ENCODE measurements around the gene SMC3. TPM values are rescaled to one million over a fixed set of nuclear protein-coding genes. Genes with fewer than 3 reads are reported as not detected.

Gene SMC3
- total and polyA plus RNA-seq, 2 experiments from 2014 or later, result 72.3 to 320 TPM

GRCh38 chr10:110556969-110557601 is 10.4 kb upstream of the SMC3 start (continued):
- peak; percentile 88 to 93 for TF ChIP-seq CTCF (conservative IDR thresholded peaks at IDR 0.05; ENCODE audit: low read depth in 2 of 2)
- TF ChIP-seq CREB1 (CRISPR knock-in tag; IDR thresholded peaks at IDR 0.05; ENCODE audit: low read depth), result no peak

GRCh38 chr10:110558041-110558440 is 9.5 kb upstream of the SMC3 start:
- DNase-seq (ENCODE audit: low spot score), result no peak
- Mint-ChIP-seq H3K36me3 (ENCODE audit: low read depth) (no peaks in the 10 kb centered on the region), H3K27ac (no peak overlapping the region), H3K27me3 (ENCODE audit: insufficient read depth, low read depth, poor library complexity) (peaks cover 3% of the 10 kb centered on the region), H3K4me3 (no peak overlapping the region), H3K4me1 (peaks cover 25% of the 10 kb centered on the region), H3K9me3 (no peaks in the 10 kb centered on the region)
- Histone ChIP-seq H2AFZ (no peak overlapping the region), H3K4me1 (ENCODE audit: insufficient read depth) (peaks cover 15% of the 10 kb centered on the region), H3K79me2 (replicated peaks; ENCODE audit: insufficient read depth) (no peaks in the 10 kb centered on the region), H4K20me1 (replicated peaks; ENCODE audit: insufficient read depth) (no peaks in the 10 kb centered on the region), H3K4me3 (no peak overlapping the region), H3K36me3 (ENCODE audit: insufficient read depth) (no peaks in the 10 kb centered on the region), H3K27ac (ENCODE audit: low read depth) (no peak overlapping the region), H3K9me2 (ENCODE audit: insufficient read depth) (peaks cover 8% of the 10 kb centered on the region), H3K27me3 (ENCODE audit: insufficient read depth) (no peaks in the 10 kb centered on the region), H3K4me2 (no peak overlapping the region), H3F3A (replicated peaks; ENCODE audit: low read depth) (no peaks in the 10 kb centered on the region)
- ATAC-seq, result no peak
- TF ChIP-seq EZH2 (IDR thresholded peaks at IDR 0.05; ENCODE audit: low read depth, unreplicated experiment) (no peak), EZH2phosphoT487 (IDR thresholded peaks at IDR 0.05; ENCODE audit: unreplicated experiment) (no peak), ZNF114 (CRISPR knock-in tag; IDR thresholded peaks at IDR 0.05) (no peak), JUNB (IDR thresholded peaks at IDR 0.05; ENCODE audit: unreplicated experiment) (no peak), STAT1 (IDR thresholded peaks at IDR 0.05; ENCODE audit: unreplicated experiment) (no peak), ETS1 (IDR thresholded peaks at IDR 0.05) (no peak), ZNF462 (CRISPR knock-in tag; IDR thresholded peaks at IDR 0.05) (no peak), REST (IDR thresholded peaks at IDR 0.05; ENCODE audit: unreplicated experiment) (no peak), NANOG (IDR thresholded peaks at IDR 0.05; ENCODE audit: borderline replicate concordance) (no peak), ZNF331 (CRISPR knock-in tag; IDR thresholded peaks at IDR 0.05; ENCODE audit: low read depth) (no peak), CREB1 (CRISPR knock-in tag; IDR thresholded peaks at IDR 0.05; ENCODE audit: low read depth) (no peak), POLR2AphosphoS5 (IDR thresholded peaks at IDR 0.05; ENCODE audit: low read depth) (no peak)

All from GM23338 (cell line).